Breast epithelium (tissue), 3 donors: ENCODE data around the gene LHPP.

Experiments used
- CTCF ChIP-seq, 3 donors: fragments of 450-650 bp; IDR thresholded peaks; one replicate each; pipeline ENCODE4 v1.5.1; 2016 to 2017; ENCODE audit warnings: antibody characterized with exemption in 3 of 3, mild to moderate bottlenecking in 3 of 3, moderate library complexity in 3 of 3
- POLR2AphosphoS5 ChIP-seq, 3 donors: sonication (generic); formaldehyde crosslinking; IDR thresholded peaks; one replicate each; pipeline ENCODE4 v1.6.1; 2017; ENCODE audit warnings: antibody characterized with exemption in 3 of 3

GRCh38 chr10:124498056-124498455 lies 36.4 kb downstream of the LHPP start:
- TF ChIP-seq CTCF (IDR thresholded peaks at IDR 0.05) (no peak), POLR2AphosphoS5 (IDR thresholded peaks at IDR 0.05) (no peak)
